D721Med (cell line): ENCODE measurements around the gene C2orf42.
"Not testable (repeated sequence)": the region's sequence is repeated elsewhere in the genome, so short reads cannot be mapped to it uniquely, and the experiment has no call there.

Source experiments
- DNase-seq: peaks from one replicate; pipeline ENCODE4 v3.0.0; 2011; ENCODE audit warnings: low spot score; ENCODE audit not compliant: insufficient read length
- FAIRE-seq: peaks from 2 replicates; lab custom pipeline; 2011; peaks lifted over from hg19 to GRCh38; lab: Jason Lieb, UNC
- TF ChIP-seq, protein P1 (sequence below): IDR thresholded peaks from 2 replicates; pipeline ENCODE4 v1.5.1; 2012; ENCODE audit warnings: mild to moderate bottlenecking, control low read depth; ENCODE audit not compliant: insufficient read depth; ENCODE audit errors: missing control alignments

The C2orf42 gene

DNA sequence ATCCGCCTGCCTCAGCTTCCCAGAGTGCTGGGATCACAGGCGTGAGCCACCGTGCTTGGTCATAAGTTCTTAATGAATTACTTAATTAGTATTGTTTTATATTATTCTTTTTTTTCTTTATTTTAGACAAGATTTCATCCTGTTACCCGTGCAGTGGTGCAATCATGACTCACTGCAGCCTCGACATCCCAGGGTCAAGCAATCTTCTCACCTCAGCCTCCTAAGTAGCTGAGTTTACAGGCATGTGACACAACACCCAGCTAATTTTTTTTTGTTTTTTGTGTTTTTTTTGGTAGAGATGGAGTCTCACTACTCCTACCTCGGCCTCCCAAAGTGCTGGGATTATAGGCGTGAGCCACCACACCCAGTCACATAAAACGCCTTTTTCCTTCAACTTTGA is 17.3 kb downstream of the C2orf42 start:
- FAIRE-seq (no peak), DNase-seq (no peak)
- TF ChIP-seq, protein P1, sequence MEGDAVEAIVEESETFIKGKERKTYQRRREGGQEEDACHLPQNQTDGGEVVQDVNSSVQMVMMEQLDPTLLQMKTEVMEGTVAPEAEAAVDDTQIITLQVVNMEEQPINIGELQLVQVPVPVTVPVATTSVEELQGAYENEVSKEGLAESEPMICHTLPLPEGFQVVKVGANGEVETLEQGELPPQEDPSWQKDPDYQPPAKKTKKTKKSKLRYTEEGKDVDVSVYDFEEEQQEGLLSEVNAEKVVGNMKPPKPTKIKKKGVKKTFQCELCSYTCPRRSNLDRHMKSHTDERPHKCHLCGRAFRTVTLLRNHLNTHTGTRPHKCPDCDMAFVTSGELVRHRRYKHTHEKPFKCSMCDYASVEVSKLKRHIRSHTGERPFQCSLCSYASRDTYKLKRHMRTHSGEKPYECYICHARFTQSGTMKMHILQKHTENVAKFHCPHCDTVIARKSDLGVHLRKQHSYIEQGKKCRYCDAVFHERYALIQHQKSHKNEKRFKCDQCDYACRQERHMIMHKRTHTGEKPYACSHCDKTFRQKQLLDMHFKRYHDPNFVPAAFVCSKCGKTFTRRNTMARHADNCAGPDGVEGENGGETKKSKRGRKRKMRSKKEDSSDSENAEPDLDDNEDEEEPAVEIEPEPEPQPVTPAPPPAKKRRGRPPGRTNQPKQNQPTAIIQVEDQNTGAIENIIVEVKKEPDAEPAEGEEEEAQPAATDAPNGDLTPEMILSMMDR: no peak

DNA sequence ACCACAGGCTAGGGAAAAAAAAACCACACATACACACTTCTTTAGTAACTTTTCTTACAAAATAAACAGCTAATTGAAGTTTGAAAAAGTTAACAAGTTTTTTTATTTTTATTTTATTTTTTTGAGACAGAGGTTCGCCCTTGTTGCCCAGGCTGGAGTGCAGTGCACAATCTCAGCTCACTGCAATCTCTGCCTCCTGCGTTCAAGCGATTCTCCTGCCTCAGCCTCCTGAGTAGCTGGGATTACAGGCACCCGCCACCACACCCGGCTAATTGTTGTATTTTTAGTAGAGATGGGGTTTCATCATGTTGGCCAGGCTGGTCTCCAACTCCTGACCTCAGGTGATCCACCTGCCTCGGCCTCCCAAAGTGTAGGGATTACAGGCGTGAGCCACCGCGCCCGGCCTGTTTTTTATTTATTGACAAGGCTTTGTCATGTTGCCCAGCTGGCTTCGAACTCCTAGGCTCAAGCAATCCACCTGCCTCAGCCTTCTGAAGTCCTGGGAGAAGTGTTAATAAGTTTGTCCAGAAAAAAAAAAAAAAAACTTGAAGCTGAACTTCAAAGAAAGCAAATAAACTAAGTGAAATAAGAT is 21.1 kb downstream of the C2orf42 start:
- not testable (repeated sequence) for DNase-seq, FAIRE-seq

DNA sequence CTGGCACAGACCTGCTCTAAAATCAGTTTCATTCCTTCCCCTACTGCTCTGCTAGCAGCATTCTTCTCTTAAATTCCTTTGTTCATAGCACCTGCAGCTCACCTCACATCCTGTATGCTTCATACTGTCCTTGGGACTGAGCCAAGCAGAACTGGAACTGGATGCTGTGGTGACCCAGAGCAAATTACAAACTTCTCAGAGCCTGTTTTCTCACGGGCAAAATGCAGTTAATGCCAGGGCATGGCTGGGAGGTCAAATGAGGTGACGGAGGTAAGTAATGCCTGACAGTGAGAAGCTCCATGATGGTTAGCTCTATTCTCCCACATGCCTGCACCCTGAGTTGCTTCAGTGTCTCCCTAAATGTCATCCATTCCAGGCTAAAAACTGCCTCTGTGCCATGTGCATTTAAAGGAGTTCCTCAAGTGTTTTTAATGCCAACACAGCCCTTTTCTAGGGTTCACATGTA is 29.7 kb downstream of the C2orf42 start:
- no peak for FAIRE-seq
- TF ChIP-seq, protein P1: no peak
- no peak for DNase-seq

DNA sequence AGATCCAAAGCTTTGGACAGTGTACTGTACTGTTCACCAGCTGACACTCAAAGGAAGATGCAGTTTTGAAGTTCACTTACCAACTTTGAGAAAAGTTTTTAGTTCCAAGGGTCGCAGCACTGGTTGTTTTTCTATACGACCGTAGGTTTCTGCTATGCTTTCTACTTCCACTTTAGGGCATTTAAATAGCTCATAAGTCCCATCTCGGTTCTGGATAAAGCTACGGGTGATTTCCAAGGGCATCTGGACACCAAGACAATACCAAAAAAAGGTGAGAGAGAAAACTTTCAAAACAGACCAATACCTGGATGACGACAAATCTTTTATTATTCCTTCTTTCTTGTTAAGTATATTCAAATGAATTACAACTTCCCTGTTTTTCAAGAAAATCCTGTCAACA is 30.3 kb downstream of the C2orf42 start:
- DNase-seq (no peak), FAIRE-seq (no peak)
- TF ChIP-seq, protein P1: no peak

DNA sequence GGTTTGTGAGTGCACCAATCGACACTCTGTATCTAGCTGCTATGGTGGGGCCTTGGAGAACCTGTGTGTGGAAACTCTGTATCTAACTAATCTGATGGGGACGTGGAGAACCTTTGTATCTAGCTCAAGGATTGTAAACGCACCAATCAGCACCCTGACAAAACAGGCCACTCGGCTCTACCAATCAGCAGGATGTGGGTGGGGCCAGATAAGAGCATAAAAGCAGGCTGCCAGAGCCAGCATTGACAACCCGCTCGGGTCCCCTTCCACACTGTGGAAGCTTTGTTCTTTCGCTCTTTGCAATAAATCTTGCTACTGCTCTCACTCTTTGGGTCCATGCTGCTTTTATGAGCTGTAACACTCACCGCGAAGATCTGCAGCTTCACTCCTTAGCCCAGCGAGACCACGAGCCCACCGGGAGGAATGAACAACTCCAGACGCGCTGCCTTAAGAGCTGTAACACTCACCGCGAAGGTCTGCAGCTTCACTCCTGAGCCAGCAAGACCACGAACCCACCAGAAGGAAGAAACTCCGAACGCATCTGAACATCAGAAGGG is 41.6 kb downstream of the C2orf42 start:
- not testable (repeated sequence) for FAIRE-seq, DNase-seq

DNA sequence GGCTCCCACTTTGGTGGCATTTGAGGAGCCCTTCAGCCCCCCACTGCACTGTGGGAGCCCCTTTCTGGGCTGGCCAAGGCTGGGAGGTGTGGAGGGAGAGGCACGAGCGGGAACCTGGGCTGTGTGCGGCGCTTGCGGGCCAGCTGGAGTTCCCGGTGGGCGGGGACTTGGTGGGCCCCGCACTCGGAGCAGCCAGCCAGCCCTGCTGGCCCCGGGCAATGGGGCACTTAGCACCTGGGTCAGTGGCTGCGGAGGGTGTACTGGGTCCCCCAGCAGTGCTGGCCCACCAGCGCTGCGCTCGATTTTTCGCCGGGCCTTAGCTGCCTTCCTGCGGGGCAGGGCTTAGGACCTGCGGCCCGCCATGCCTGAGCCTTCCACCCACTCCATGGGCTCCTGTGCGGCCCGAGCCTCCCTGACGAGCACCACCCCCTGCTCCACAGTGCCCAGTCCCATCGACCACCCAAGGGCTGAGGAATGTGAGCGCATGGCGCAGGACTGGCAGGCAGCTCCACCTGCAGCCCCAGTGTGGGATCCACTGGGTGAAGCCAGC is 42.5 kb downstream of the C2orf42 start:
- FAIRE-seq, DNase-seq: not testable (repeated sequence)

DNA sequence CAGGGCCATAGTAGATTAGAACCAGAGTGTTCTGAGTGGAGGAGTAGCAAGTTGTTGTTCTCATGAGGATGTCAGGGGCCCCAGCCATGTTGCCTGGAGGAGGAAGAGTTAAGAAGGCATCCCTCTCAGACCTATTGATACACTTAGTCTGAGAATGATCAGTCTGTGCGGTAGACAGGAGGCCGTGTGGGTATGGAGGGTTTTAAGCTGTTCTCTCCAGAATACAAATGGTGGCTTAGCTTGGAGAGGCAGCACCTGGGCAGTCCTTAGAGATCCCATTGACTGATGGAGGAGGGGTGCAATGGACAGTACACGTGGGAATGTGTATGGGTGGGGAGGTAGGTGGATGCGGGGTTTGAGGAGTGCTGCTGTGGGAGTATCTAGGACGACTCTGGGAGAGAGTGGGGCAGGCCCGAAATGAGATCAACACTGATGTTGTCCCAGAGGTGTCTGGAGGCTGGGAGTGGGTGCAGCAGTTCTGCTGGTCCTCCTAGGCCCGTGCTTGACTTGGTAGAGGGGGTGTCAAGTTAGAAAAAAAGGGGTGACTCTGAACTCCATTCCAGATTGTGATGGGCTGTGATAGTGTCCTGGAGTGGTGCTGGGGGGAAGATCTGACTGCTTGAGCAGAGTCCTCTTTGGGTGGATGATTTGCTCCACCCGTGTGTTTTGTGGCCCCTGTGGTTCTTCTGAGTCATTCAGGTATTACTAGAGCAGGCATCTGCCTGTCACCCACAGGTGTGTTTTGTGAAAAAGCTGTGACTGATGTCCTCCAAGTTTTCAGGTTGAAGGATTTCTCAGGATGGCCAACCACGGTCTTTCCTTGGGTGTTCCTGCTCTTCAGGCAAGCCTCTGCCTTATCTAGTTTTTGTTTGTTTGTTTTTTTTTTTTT is 44.7 kb downstream of the C2orf42 start:
- FAIRE-seq (no peak), DNase-seq (no peak)
- TF ChIP-seq, protein P1: no peak

DNA sequence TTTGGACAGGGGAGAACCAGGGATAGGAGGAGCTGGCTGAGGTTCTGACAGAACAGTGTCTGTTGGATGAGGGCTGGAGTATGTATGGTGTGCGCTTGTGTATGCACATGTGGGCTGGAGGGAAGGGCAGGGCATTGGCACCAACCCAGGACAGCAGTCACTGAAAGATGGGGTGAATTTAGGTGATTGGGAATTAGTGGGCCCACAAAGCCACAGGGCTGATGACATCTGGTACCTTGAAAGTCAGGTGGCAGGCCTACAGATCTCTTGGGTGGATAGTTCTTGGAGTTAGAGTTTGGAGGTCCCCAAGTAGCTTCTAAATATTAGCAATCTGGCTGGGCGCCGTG is 45.7 kb downstream of the C2orf42 start:
- DNase-seq: no peak
- TF ChIP-seq, protein P1: no peak
- FAIRE-seq: no peak
